Omental fat pad (tissue), 4 donors: ENCODE measurements around the gene ANKRD44. TPM values are rescaled to one million over a fixed set of nuclear protein-coding genes. Genes with fewer than 3 reads are reported as not detected.

Experiments
- ATAC-seq: fragments of 150-250 bp; one replicate; pipeline ENCODE4 v1.9.1; 2016; ENCODE audit warnings: mild to moderate bottlenecking, moderate library complexity; ENCODE audit not compliant: low FRiP score
- DNase-seq: peaks from one replicate; pipeline ENCODE4 v3.0.0-alpha.2; 2019; ENCODE audit warnings: low spot score
- CTCF ChIP-seq, 3 donors: fragments of 450-650 bp; IDR thresholded peaks; one replicate each; pipeline ENCODE4 v1.5.1; 2016 to 2017; ENCODE audit warnings: antibody characterized with exemption in 3 of 3, mild to moderate bottlenecking in 3 of 3, moderate library complexity in 2 of 3
- total RNA-seq, 4 donors: library from RNA; depleted of rRNA; stranded (reverse); fragments of >200 nt; gene quantifications; one replicate each; pipeline ENCODE4 v1.1.0, GENCODE V29; 2016

The ANKRD44 gene
- total RNA-seq, 4 donors from 2014 or later: 18.4 to 56.3 (median 30.1) TPM

- TF ChIP-seq CTCF (IDR thresholded peaks at IDR 0.05): no peak
- DNase-seq (no peak), ATAC-seq (no peak)
Measured at GRCh38 chr2:197339016-197339415, 28.4 kb upstream of the ANKRD44 start.

- no peak for TF ChIP-seq CTCF (IDR thresholded peaks at IDR 0.05)
- no peak for DNase-seq
- ATAC-seq: no peak
Measured at GRCh38 chr2:197332641-197333040, 22.1 kb upstream of the ANKRD44 start.

- DNase-seq: no peak
- ATAC-seq: no peak
- no peak for TF ChIP-seq CTCF (IDR thresholded peaks at IDR 0.05)
Measured at GRCh38 chr2:197328461-197328860, 17.9 kb upstream of the ANKRD44 start.

- TF ChIP-seq CTCF (IDR thresholded peaks at IDR 0.05): no peak
- DNase-seq: no peak
- no peak for ATAC-seq
Measured at GRCh38 chr2:197327472-197328098, 17.0 kb upstream of the ANKRD44 start.

- DNase-seq (no peak), ATAC-seq (no peak)
- no peak for TF ChIP-seq CTCF (IDR thresholded peaks at IDR 0.05)
Measured at GRCh38 chr2:197327073-197327471, 16.5 kb upstream of the ANKRD44 start.

GRCh38 chr2:197324801-197325200, 14.2 kb upstream of the ANKRD44 start:
- TF ChIP-seq CTCF (IDR thresholded peaks at IDR 0.05): no peak
- ATAC-seq (no peak), DNase-seq (no peak)
